Cortex of kidney (tissue), 1 donor: ENCODE data around the gene BTBD7.
"Not testable (repeated sequence)": the region's sequence is repeated elsewhere in the genome, so short reads cannot be mapped to it uniquely, and the experiment has no call there.

Experiments
- DNase-seq: peaks from one replicate; lab custom pipeline; 2025; lab: John Stamatoyannopoulos, UW

The BTBD7 gene

GRCh38 chr14:93240678-93241000, 92.2 kb downstream of the BTBD7 start:
- no peak for DNase-seq

- no peak for DNase-seq
Observed at GRCh38 chr14:93239869-93240677, 92.8 kb downstream of the BTBD7 start.

- DNase-seq = no peak
Observed at GRCh38 chr14:93234798-93235197, 98.0 kb downstream of the BTBD7 start.

- DNase-seq = not testable (repeated sequence)
Observed at GRCh38 chr14:93233078-93233477, 99.8 kb downstream of the BTBD7 start.

- DNase-seq = no peak
Observed at GRCh38 chr14:93232159-93232558, 100.7 kb downstream of the BTBD7 start.

GRCh38 chr14:93231129-93231979, 101.5 kb downstream of the BTBD7 start:
- no peak for DNase-seq

GRCh38 chr14:93230539-93230938, 102.3 kb downstream of the BTBD7 start:
- DNase-seq = no peak

GRCh38 chr14:93228550-93228949, 104.3 kb downstream of the BTBD7 start:
- DNase-seq = no peak

GRCh38 chr14:93223565-93223964, 109.3 kb downstream of the BTBD7 start:
- no peak for DNase-seq

- no peak for DNase-seq
Observed at GRCh38 chr14:93220509-93220908, 112.3 kb downstream of the BTBD7 start.

- DNase-seq = no peak
Observed at GRCh38 chr14:93219103-93219726, 113.6 kb downstream of the BTBD7 start.

- DNase-seq = no peak
Observed at GRCh38 chr14:93214598-93214997, 118.2 kb downstream of the BTBD7 start.

GRCh38 chr14:93212432-93212831, 120.4 kb downstream of the BTBD7 start:
- no peak for DNase-seq

- DNase-seq = no peak
Observed at GRCh38 chr14:93207468-93208308, 125.1 kb downstream of the BTBD7 start.

- DNase-seq = peak; percentile 38
Observed at GRCh38 chr14:93206793-93207467, 125.9 kb downstream of the BTBD7 start, which contains the start of the genes GON7 and UBR7. Gene GON7, minus strand, starts transcription at chr14:93207065. Its CDS starts 28 bp downstream, at chr14:93207037. Gene UBR7, plus strand, starts transcription at chr14:93207256. Its CDS starts 36 bp downstream, at chr14:93207292.

GRCh38 chr14:93201155-93201704, 131.6 kb downstream of the BTBD7 start:
- DNase-seq = no peak

- DNase-seq = no peak
Observed at GRCh38 chr14:93200553-93200952, 132.3 kb downstream of the BTBD7 start.

GRCh38 chr14:93199031-93199430, 133.8 kb downstream of the BTBD7 start:
- no peak for DNase-seq

- no peak for DNase-seq
Observed at GRCh38 chr14:93195316-93195999, 137.4 kb downstream of the BTBD7 start.
